Measurements from ENCODE around the gene LINC00305.

Gene LINC00305

DNA sequence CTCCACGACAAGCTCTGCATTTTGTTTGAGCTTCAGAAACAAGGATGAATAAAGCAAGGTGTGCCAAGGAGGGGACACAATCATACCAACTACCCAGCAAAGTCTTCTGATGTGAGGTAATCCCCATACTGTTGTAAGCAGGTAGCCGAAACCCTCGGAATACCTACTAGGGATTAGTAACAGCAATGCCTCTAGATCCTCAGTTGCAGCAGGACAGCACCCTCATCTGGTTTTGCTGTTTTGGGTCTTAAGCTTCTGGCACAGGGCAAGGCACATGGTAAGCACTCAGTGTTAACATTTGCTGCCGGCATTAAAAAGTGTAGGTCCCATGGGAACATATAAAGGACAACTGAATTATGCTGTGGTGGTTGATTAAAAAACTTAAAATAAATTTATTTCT lies 16.0 kb upstream of the LINC00305 start:
- no peak overlapping the region for H3K27ac ChIP-seq (ENCODE audit: low read depth, low read length)
- H4K20me1 ChIP-seq (ENCODE audit: low read depth, low read length): no peaks in the 10 kb centered on the region
- H3K9ac ChIP-seq (ENCODE audit: low read length): no peak overlapping the region

DNA sequence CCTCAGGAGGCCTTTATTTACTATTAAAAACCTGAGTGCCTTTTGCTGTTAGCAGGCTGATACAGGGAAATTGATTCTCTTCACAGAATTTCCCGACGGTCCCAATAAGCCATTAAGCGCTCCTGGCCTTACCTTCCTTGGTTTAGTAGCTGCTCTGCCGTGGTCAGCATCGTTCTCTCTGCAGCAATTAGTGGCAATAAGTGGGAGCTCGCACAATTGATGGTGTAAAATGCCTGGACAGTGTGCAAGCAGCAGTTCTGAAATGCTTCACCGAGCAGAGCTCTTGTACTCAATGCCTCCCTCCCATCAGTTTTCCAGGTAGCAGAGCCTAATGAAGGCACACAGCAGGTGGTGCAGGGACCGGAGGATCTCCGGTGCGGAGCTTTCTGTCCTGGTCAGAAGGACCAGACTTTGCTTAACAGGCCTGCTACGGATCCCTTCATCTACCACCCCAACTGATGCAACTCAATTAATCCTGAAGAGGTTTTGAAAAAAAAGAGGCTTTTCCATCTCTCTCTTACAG lies 1.1 kb upstream of the LINC00305 start:
- Histone ChIP-seq H3K9me2 (replicated peaks; ENCODE audit: insufficient read depth, low read length) (no peaks in the 10 kb centered on the region), H3K4me3 (ENCODE audit: insufficient read depth, low read length, poor library complexity, severe bottlenecking) (no peak overlapping the region), H3K9ac (ENCODE audit: low read length) (no peak overlapping the region), H4K20me1 (ENCODE audit: low read depth, low read length) (no peaks in the 10 kb centered on the region), H3K79me2 (ENCODE audit: insufficient read depth, low read length) (no peaks in the 10 kb centered on the region), H3K27ac (ENCODE audit: low read depth, low read length) (no peak overlapping the region), H3K27me3 (ENCODE audit: low read length) (no peaks in the 10 kb centered on the region), H2AFZ (ENCODE audit: low read depth, low read length, severe bottlenecking) (no peak overlapping the region), H3K4me2 (ENCODE audit: low read depth, low read length, poor library complexity, severe bottlenecking) (no peak overlapping the region), H3K36me3 (ENCODE audit: low read length) (no peaks in the 10 kb centered on the region), H3K9me3 (ENCODE audit: insufficient read depth, low read length) (no peaks in the 10 kb centered on the region), H3F3A (ENCODE audit: insufficient read depth) (no peaks in the 10 kb centered on the region)
- no peak for TF ChIP-seq EZH2phosphoT487 (conservative IDR thresholded peaks at IDR 0.05; ENCODE audit: low read length)
- TF ChIP-seq, protein P1, sequence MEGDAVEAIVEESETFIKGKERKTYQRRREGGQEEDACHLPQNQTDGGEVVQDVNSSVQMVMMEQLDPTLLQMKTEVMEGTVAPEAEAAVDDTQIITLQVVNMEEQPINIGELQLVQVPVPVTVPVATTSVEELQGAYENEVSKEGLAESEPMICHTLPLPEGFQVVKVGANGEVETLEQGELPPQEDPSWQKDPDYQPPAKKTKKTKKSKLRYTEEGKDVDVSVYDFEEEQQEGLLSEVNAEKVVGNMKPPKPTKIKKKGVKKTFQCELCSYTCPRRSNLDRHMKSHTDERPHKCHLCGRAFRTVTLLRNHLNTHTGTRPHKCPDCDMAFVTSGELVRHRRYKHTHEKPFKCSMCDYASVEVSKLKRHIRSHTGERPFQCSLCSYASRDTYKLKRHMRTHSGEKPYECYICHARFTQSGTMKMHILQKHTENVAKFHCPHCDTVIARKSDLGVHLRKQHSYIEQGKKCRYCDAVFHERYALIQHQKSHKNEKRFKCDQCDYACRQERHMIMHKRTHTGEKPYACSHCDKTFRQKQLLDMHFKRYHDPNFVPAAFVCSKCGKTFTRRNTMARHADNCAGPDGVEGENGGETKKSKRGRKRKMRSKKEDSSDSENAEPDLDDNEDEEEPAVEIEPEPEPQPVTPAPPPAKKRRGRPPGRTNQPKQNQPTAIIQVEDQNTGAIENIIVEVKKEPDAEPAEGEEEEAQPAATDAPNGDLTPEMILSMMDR (IDR thresholded peaks at IDR 0.05; ENCODE audit: insufficient read depth, low read length, poor library complexity, severe bottlenecking): no peak

More for the DNA sequence above, 16.0 kb upstream of the LINC00305 start:
- TF ChIP-seq EZH2phosphoT487 (conservative IDR thresholded peaks at IDR 0.05; ENCODE audit: low read length): no peak
- TF ChIP-seq, protein P1 (IDR thresholded peaks at IDR 0.05; ENCODE audit: insufficient read depth, low read length, poor library complexity, severe bottlenecking): no peak
- H3K27me3 ChIP-seq (ENCODE audit: low read length): no peaks in the 10 kb centered on the region
- H3F3A ChIP-seq (ENCODE audit: insufficient read depth): no peaks in the 10 kb centered on the region
- H2AFZ ChIP-seq (ENCODE audit: low read depth, low read length, severe bottlenecking): no peak overlapping the region
- H3K4me2 ChIP-seq (ENCODE audit: low read depth, low read length, poor library complexity, severe bottlenecking): no peak overlapping the region
- H3K9me3 ChIP-seq (ENCODE audit: insufficient read depth, low read length): no peaks in the 10 kb centered on the region
- H3K36me3 ChIP-seq (ENCODE audit: low read length): no peaks in the 10 kb centered on the region
- H3K4me3 ChIP-seq (ENCODE audit: insufficient read depth, low read length, poor library complexity, severe bottlenecking): no peak overlapping the region
- no peaks in the 10 kb centered on the region for H3K9me2 ChIP-seq (replicated peaks; ENCODE audit: insufficient read depth, low read length)
- H3K79me2 ChIP-seq (ENCODE audit: insufficient read depth, low read length): no peaks in the 10 kb centered on the region

DNA sequence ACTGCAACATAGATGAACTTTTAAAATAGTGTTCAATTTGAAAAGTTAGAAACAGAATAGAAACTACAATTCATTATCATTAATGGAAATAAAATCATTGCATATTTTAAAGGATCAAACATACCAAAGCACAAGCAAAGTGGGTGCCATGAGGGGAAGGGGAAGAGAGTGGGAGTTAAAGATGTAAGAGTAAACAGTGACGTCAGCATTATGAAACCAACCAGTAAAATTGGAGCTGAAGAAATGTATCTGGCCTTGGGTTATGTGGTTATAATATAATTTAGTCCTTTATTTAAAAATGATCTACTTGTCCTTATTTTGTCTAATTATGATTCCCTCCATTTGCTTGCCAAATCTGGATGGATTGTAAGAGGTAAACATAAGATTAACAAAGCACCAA lies 6.0 kb downstream of the LINC00305 start:
- no peaks in the 10 kb centered on the region for H4K20me1 ChIP-seq (ENCODE audit: low read depth, low read length)

More for the DNA sequence above, 6.0 kb downstream of the LINC00305 start:
- Histone ChIP-seq H3K79me2 (ENCODE audit: insufficient read depth, low read length) (no peaks in the 10 kb centered on the region), H3K36me3 (ENCODE audit: low read length) (no peaks in the 10 kb centered on the region), H3K4me3 (ENCODE audit: insufficient read depth, low read length, poor library complexity, severe bottlenecking) (no peak overlapping the region), H3F3A (ENCODE audit: insufficient read depth) (no peaks in the 10 kb centered on the region), H3K9ac (ENCODE audit: low read length) (no peak overlapping the region), H3K9me2 (replicated peaks; ENCODE audit: insufficient read depth, low read length) (no peaks in the 10 kb centered on the region), H3K4me2 (ENCODE audit: low read depth, low read length, poor library complexity, severe bottlenecking) (no peak overlapping the region), H3K9me3 (ENCODE audit: insufficient read depth, low read length) (no peaks in the 10 kb centered on the region), H3K27ac (ENCODE audit: low read depth, low read length) (no peak overlapping the region), H3K27me3 (ENCODE audit: low read length) (no peaks in the 10 kb centered on the region), H2AFZ (ENCODE audit: low read depth, low read length, severe bottlenecking) (no peak overlapping the region)
- TF ChIP-seq, protein P1 (IDR thresholded peaks at IDR 0.05; ENCODE audit: insufficient read depth, low read length, poor library complexity, severe bottlenecking): no peak
- TF ChIP-seq EZH2phosphoT487 (conservative IDR thresholded peaks at IDR 0.05; ENCODE audit: low read length): no peak

All from SU-DHL-6 (cell line).